ENCODE results near the gene KIAA1755. TPM values are rescaled to one million over a fixed set of nuclear protein-coding genes. Genes with fewer than 3 reads are reported as not detected.
A peak's percentile ranks its signal among the peaks of the same experiment; 100 is the strongest.

The KIAA1755 gene
- total RNA-seq, 1 experiment from 2014 or later: 0.22 TPM

DNA sequence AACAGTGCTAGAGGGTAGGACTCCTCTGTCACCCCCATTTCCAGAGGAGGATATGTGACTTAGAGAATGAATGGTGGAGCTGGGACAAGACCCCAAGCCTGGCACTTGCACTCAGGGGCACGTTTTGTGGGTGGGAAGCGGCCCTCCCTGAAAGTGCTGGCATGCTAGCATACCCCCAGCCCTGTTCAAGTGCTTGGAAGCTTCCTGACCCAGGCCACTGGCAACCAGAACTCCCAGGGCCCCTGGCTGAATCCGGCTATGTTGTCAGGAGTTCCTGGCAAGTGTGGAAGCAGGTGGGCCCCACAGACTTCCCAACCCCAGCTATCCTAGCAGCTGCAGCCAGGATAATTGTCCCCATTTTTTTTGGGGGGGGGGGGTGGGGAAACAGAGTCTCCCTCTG lies 59.9 kb downstream of the KIAA1755 start:
- no peaks in the 10 kb centered on the region for H3K27me3 ChIP-seq (ENCODE audit: insufficient read depth, low read depth)
- no peak overlapping the region for H3K4me3 ChIP-seq
- DNase-seq: no peak
- no TSS peak for BruUV-seq (replicated peaks)
- H3K79me2 ChIP-seq (ENCODE audit: low read depth): no peaks in the 10 kb centered on the region
- no peaks in the 10 kb centered on the region for H3K9me3 ChIP-seq (ENCODE audit: insufficient read depth, low read depth)
- no peaks in the 10 kb centered on the region for H4K20me1 ChIP-seq (ENCODE audit: insufficient read depth)
- TF ChIP-seq EZH2 (IDR thresholded peaks at IDR 0.05; ENCODE audit: low read depth): no peak
- H3K36me3 ChIP-seq (ENCODE audit: low read depth): no peaks in the 10 kb centered on the region
- intact Hi-C loops (cut with micrococcal nuclease; ENCODE audit: unreplicated experiment): no loop called here
- H3K4me2 ChIP-seq: no peak overlapping the region
- ChIA-PET CTCF (no interaction called here), POLR2A (ENCODE audit: unreplicated experiment) (no interaction called here)
- H3K4me1 ChIP-seq (replicated peaks; ENCODE audit: insufficient read depth): peaks cover 47% of the 10 kb centered on the region
- no peaks in the 10 kb centered on the region for H3K9me2 ChIP-seq (ENCODE audit: insufficient read depth)
- H3F3A ChIP-seq (ENCODE audit: insufficient read depth, low read depth): peaks cover 46% of the 10 kb centered on the region; the same call in 1 of the 2 replicates
- H3K27ac ChIP-seq: no peak overlapping the region
- H2AFZ ChIP-seq: no peak overlapping the region

DNA sequence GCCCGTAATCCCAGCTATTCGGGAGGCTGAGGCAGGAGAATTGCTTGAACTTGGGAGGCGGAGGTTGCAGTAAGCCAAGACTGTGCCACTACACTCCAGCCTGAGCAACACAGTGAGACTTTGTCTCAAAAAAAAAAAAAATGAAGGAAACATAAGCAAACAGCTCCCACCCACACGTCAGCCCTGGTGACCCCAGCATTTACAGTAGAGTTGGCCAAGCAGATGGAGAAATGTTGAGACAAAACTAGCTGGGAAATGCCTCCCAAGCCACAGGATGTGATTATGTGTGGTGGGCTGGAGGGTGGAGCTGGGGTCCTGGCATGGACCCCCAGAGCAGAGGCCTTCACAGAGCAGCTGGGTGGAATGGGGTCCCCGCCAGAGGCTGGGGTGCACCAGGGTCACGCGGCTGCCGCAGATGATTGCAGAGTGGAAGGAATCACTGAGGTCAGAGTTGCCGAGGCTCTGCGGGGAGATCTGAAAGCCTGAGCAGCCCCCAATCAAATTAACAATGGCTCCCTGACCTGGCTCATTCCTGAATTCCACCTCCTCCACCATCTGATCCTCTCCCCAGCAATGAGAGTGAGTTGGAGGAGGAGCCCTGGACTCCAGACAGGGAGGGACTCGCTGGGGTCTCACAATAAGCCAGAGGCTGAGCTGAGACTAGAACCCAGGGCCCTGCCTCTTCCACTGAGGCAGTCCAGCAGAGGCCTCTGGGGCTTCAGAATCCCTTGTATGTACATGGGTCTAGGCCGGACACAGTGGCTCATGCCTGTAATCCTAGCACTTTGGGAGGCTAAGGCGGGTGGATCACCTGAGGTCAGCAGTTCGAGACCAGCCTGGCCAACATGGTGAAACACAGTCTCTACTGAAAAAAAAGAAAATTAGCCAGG lies 60.8 kb downstream of the KIAA1755 start:
- Histone ChIP-seq H3K27me3 (ENCODE audit: insufficient read depth, low read depth) (no peaks in the 10 kb centered on the region), H3K4me2 (no peak overlapping the region), H3K9me2 (ENCODE audit: insufficient read depth) (no peaks in the 10 kb centered on the region), H4K20me1 (ENCODE audit: insufficient read depth) (no peaks in the 10 kb centered on the region), H2AFZ (no peak overlapping the region), H3K79me2 (ENCODE audit: low read depth) (no peaks in the 10 kb centered on the region), H3F3A (ENCODE audit: insufficient read depth, low read depth) (peaks cover 55% of the 10 kb centered on the region), H3K4me1 (replicated peaks; ENCODE audit: insufficient read depth) (peaks cover 56% of the 10 kb centered on the region), H3K27ac (no peak overlapping the region), H3K4me3 (no peak overlapping the region), H3K9me3 (ENCODE audit: insufficient read depth, low read depth) (no peaks in the 10 kb centered on the region), H3K36me3 (ENCODE audit: low read depth) (no peaks in the 10 kb centered on the region)
- ChIA-PET CTCF (no interaction called here), POLR2A (ENCODE audit: unreplicated experiment) (no interaction called here)
- BruUV-seq (replicated peaks): no TSS peak
- no peak for TF ChIP-seq EZH2 (IDR thresholded peaks at IDR 0.05; ENCODE audit: low read depth)
- TF ChIP-seq, protein P1, sequence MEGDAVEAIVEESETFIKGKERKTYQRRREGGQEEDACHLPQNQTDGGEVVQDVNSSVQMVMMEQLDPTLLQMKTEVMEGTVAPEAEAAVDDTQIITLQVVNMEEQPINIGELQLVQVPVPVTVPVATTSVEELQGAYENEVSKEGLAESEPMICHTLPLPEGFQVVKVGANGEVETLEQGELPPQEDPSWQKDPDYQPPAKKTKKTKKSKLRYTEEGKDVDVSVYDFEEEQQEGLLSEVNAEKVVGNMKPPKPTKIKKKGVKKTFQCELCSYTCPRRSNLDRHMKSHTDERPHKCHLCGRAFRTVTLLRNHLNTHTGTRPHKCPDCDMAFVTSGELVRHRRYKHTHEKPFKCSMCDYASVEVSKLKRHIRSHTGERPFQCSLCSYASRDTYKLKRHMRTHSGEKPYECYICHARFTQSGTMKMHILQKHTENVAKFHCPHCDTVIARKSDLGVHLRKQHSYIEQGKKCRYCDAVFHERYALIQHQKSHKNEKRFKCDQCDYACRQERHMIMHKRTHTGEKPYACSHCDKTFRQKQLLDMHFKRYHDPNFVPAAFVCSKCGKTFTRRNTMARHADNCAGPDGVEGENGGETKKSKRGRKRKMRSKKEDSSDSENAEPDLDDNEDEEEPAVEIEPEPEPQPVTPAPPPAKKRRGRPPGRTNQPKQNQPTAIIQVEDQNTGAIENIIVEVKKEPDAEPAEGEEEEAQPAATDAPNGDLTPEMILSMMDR (conservative IDR thresholded peaks at IDR 0.05): no peak
- no peak for DNase-seq
- intact Hi-C loops (cut with micrococcal nuclease; ENCODE audit: unreplicated experiment): no loop called here

DNA sequence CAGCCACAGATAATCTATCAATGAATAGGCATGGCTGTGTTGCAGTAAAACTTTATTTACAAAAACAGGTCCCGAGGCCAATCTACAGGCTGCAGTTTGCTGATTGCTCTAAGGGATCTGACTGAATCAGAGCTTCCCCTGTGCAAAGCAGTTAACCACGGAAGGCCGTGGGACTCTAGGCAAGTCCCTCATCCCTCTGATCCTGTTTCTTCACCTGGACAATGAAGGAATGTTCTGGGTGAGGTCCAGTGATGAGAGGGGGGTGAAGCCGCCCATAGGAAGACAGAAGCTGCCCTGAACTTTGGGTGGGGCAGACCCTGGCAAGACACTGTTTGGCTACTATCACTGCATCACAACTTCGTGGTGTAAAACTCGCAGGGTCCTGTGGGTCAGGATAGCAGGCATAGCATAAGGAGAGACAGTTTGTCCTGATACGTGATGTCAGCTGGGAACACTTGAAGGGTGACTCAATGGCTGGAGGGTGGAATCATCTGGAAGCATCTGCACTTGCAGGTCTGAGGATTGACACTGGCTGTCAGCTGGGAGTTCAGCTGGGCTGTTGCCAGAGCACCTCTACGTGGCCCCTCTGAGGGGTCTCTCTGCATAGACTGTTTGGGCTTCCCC lies 62.2 kb downstream of the KIAA1755 start:
- CTCF ChIA-PET: interaction anchor here (1.2 kb wide), 1 partner anchor 125 kb away, joined by 3 read pairs; no protein-coding TSS in a partner anchor

More for the DNA sequence above, 62.2 kb downstream of the KIAA1755 start:
- Histone ChIP-seq H3K4me1 (replicated peaks; ENCODE audit: insufficient read depth) (peaks cover 59% of the 10 kb centered on the region), H3K27me3 (ENCODE audit: insufficient read depth, low read depth) (no peaks in the 10 kb centered on the region), H3K27ac (no peak overlapping the region), H3K36me3 (ENCODE audit: low read depth) (no peaks in the 10 kb centered on the region), H3K4me2 (peak overlapping the region; percentile 25; the same call in 1 of the 2 replicates), H3K9me3 (ENCODE audit: insufficient read depth, low read depth) (no peaks in the 10 kb centered on the region), H3K9me2 (ENCODE audit: insufficient read depth) (no peaks in the 10 kb centered on the region), H3K4me3 (no peak overlapping the region), H4K20me1 (ENCODE audit: insufficient read depth) (no peaks in the 10 kb centered on the region), H3K79me2 (ENCODE audit: low read depth) (no peaks in the 10 kb centered on the region), H2AFZ (no peak overlapping the region), H3F3A (ENCODE audit: insufficient read depth, low read depth) (peaks cover 58% of the 10 kb centered on the region)
- POLR2A ChIA-PET (ENCODE audit: unreplicated experiment): interaction anchor here (1.2 kb wide), 1 partner anchor 25 kb away, joined by 3 read pairs; no protein-coding TSS in a partner anchor
- no peak for DNase-seq
- intact Hi-C loops (cut with micrococcal nuclease; ENCODE audit: unreplicated experiment): no loop called here
- TF ChIP-seq, protein P1 (conservative IDR thresholded peaks at IDR 0.05): no peak
- TF ChIP-seq EZH2 (IDR thresholded peaks at IDR 0.05; ENCODE audit: low read depth): no peak
- no TSS peak for BruUV-seq (replicated peaks)

Data from PC-9 (cell line).